CD4-positive, alpha-beta T cell (primary cell): ENCODE measurements around the gene ELOVL5. TPM values are rescaled to one million over a fixed set of nuclear protein-coding genes. Genes with fewer than 3 reads are reported as not detected.

ENCODE experiments used
- ATAC-seq: fragments of 200-7000 bp; cut with Tn5 transposase; one replicate; pipeline ENCODE4 v1.10.0; 2022; ENCODE audit warnings: mild to moderate bottlenecking; ENCODE audit not compliant: poor library complexity
- CTCF ChIA-PET: fragments of 350-600 bp; sonication (Branson Sonifier 250); formaldehyde crosslinking; loops from one replicate; lab custom pipeline; 2021; ENCODE audit warnings: antibody characterized with exemption, inconsistent platforms; lab: Charles Lee
- POLR2A ChIA-PET: fragments of 350-600 bp; sonication (Branson Sonifier 250); formaldehyde crosslinking; loops from one replicate; lab custom pipeline; 2021; ENCODE audit warnings: antibody characterized with exemption, inconsistent platforms; lab: Charles Lee
- DNase-seq, 14 experiments: peaks; one replicate each; pipeline ENCODE4 v3.0.0-alpha.2; 2013 to 2020; ENCODE audit warnings: mixed read lengths in 2 of 14
- H3K27ac ChIP-seq, 2 donors: one replicate each; pipeline versions ENCODE4 v1.5.1 to v1.7.0; 2013; ENCODE audit warnings: low read length in 2 of 2, low read depth in 1 of 2, mild to moderate bottlenecking in 1 of 2
- H3K27me3 ChIP-seq, 2 experiments: 1 replicate in 1 of 2; 2 replicates in 1 of 2; pipeline versions ENCODE4 v1.6.1 to v1.7.0; 2013; ENCODE audit warnings: low read length in 2 of 2, control low read depth in 1 of 2, mild to moderate bottlenecking in 1 of 2, moderate library complexity in 1 of 2; ENCODE audit not compliant: insufficient read depth in 2 of 2, control insufficient read depth in 1 of 2
- H3K36me3 ChIP-seq: one replicate; pipeline ENCODE4 v1.6.1; 2013; ENCODE audit warnings: low read length, control low read depth; ENCODE audit not compliant: insufficient read depth
- H3K4me1 ChIP-seq: one replicate; pipeline ENCODE4 v1.6.1; 2013; ENCODE audit warnings: low read length, control low read depth; ENCODE audit not compliant: insufficient read depth
- H3K4me3 ChIP-seq: one replicate; pipeline ENCODE4 v1.5.1; 2013; ENCODE audit warnings: mild to moderate bottlenecking, low read length, moderate library complexity
- H3K9me3 ChIP-seq, 2 experiments: 1 replicate in 1 of 2; 2 replicates in 1 of 2; pipeline versions ENCODE4 v1.6.1 to v1.7.0; 2013; ENCODE audit warnings: low read length in 2 of 2, mild to moderate bottlenecking in 2 of 2, control low read depth in 1 of 2, moderate library complexity in 1 of 2; ENCODE audit not compliant: control insufficient read depth in 1 of 2, insufficient read depth in 1 of 2
- H3K27ac Mint-ChIP-seq: one replicate; pipeline ENCODE4 v1.8.0; 2020; ENCODE audit warnings: mixed read lengths
- H3K27me3 Mint-ChIP-seq: one replicate; pipeline ENCODE4 v1.8.0; 2021; ENCODE audit warnings: mixed read lengths
- H3K36me3 Mint-ChIP-seq: one replicate; pipeline ENCODE4 v1.8.0; 2021; ENCODE audit warnings: low read depth, mixed read lengths
- H3K4me1 Mint-ChIP-seq: one replicate; pipeline ENCODE4 v1.8.0; 2021; ENCODE audit warnings: low read depth, mixed read lengths
- H3K4me3 Mint-ChIP-seq: one replicate; pipeline ENCODE4 v1.8.0; 2020; ENCODE audit warnings: mild to moderate bottlenecking, mixed read lengths
- H3K9me3 Mint-ChIP-seq: one replicate; pipeline ENCODE4 v1.8.0; 2020; ENCODE audit warnings: mixed read lengths
- intact Hi-C, 2 experiments: fragments of 100-400 bp; cut with DNase I in 1 of 2; cut with micrococcal nuclease in 1 of 2; formaldehyde crosslinking; loops; one replicate each; pipeline versions ENCODE4 v1.15.1 to v1.9.0; 2023 to 2025; cut with DNase I, micrococcal nuclease
- total RNA-seq, 174 experiments: library from RNA in 2 of 174; stranded (reverse) in 2 of 174; gene quantifications; one replicate each; pipeline ENCODE4 v1.2.3 and lab custom pipeline; 2021 to 2026
- TF ChIP-seq, protein P1 (sequence below): fragments of 200-600 bp; IDR thresholded peaks from one replicate; pipeline ENCODE4 v1.8.0; 2022; ENCODE audit warnings: antibody characterized with exemption, mild to moderate bottlenecking

The ELOVL5 gene
- total RNA-seq, 2 experiments from 2014 or later, result 78.0 to 86.8 TPM

GRCh38 chr6:53264337-53264736, 84.4 kb downstream of the ELOVL5 start:
- no peaks in the 10 kb centered on the region for H3K9me3 Mint-ChIP-seq
- TF ChIP-seq, protein P1, sequence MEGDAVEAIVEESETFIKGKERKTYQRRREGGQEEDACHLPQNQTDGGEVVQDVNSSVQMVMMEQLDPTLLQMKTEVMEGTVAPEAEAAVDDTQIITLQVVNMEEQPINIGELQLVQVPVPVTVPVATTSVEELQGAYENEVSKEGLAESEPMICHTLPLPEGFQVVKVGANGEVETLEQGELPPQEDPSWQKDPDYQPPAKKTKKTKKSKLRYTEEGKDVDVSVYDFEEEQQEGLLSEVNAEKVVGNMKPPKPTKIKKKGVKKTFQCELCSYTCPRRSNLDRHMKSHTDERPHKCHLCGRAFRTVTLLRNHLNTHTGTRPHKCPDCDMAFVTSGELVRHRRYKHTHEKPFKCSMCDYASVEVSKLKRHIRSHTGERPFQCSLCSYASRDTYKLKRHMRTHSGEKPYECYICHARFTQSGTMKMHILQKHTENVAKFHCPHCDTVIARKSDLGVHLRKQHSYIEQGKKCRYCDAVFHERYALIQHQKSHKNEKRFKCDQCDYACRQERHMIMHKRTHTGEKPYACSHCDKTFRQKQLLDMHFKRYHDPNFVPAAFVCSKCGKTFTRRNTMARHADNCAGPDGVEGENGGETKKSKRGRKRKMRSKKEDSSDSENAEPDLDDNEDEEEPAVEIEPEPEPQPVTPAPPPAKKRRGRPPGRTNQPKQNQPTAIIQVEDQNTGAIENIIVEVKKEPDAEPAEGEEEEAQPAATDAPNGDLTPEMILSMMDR, result no peak
- Histone ChIP-seq H3K27me3 (no peaks in the 10 kb centered on the region), H3K4me1 (no peaks in the 10 kb centered on the region), H3K36me3 (peaks cover 89% of the 10 kb centered on the region), H3K9me3 (no peaks in the 10 kb centered on the region), H3K4me3 (no peak overlapping the region), H3K27ac (no peak overlapping the region)
- POLR2A ChIA-PET, result no interaction called here
- ATAC-seq, result no peak
- no peaks in the 10 kb centered on the region for H3K27me3 Mint-ChIP-seq
- H3K4me1 Mint-ChIP-seq, result no peaks in the 10 kb centered on the region
- CTCF ChIA-PET, result no interaction called here
- no peak overlapping the region for H3K4me3 Mint-ChIP-seq
- no peak overlapping the region for H3K27ac Mint-ChIP-seq
- no peak for DNase-seq
- intact Hi-C loops, result no loop called here
- H3K36me3 Mint-ChIP-seq, result peaks cover 88% of the 10 kb centered on the region

DNA sequence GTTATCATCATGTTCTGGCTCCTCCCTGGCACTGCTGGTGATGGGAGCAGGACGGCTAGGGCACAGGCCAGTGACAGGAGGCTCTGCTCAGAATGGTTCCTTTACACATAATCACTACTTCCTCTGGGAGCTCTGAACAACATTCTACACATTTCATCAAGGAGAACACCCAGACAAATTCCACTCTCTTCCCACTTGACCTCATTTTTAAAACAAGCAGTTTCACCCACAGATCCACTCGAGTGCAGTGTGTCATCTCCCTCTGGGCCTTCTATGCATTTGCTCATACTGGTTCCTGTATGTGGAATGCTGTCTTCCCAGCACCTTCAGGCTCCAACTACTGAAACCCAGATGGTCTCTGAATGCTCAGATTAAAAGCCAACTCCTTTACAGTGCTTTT, 84.8 kb downstream of the ELOVL5 start:
- ChIA-PET CTCF (interaction anchor here (0.7 kb wide), 1 partner anchor 86 kb away, joined by 3 read pairs; no protein-coding TSS in a partner anchor), POLR2A (no interaction called here)
- Mint-ChIP-seq H3K27me3 (no peaks in the 10 kb centered on the region), H3K9me3 (no peaks in the 10 kb centered on the region), H3K4me3 (no peak overlapping the region), H3K4me1 (no peaks in the 10 kb centered on the region), H3K36me3 (peaks cover 88% of the 10 kb centered on the region), H3K27ac (no peak overlapping the region)
- peaks cover 88% of the 10 kb centered on the region for H3K36me3 ChIP-seq
- ATAC-seq, result no peak
- no peak for DNase-seq
- TF ChIP-seq, protein P1, result no peak
- no peaks in the 10 kb centered on the region for H3K4me1 ChIP-seq
- no peak overlapping the region for H3K27ac ChIP-seq
- no peak overlapping the region for H3K4me3 ChIP-seq
- no peaks in the 10 kb centered on the region for H3K9me3 ChIP-seq
- intact Hi-C loops, result no loop called here
- no peaks in the 10 kb centered on the region for H3K27me3 ChIP-seq

DNA sequence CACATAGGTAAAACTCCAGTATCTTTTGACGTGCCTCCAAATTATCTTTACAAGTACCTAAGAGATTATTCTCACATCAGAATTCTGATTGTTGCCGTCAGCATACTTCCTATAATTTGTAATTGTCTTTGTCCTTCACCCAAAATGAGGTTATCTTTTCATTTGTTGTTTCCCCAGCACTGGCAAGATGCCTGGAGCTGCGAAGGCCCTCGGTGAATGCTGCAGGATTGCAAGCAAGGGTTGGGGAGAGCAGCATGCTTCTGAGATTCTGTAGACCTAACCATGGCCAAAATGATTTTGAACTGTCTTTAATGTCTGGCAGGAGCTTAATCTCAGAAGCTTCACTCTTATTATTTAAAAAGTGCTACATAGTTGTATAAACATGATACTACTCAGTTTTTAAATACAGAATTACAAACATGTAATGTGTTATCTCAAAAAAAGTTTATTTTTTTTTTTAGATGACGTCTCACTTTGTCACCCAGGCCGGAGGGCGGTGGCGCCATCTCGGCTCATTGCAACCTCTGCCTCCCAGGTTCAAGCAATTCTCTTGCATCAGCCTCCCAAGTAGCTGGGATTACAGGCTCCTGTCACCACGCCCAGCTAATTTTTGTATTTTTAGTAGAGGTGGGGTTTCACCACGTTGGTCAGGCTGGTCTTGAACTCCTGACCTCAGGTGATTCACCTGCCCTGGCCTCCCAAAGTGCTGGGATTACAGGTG, 88.7 kb downstream of the ELOVL5 start:
- no peaks in the 10 kb centered on the region for H3K27me3 ChIP-seq
- no peak overlapping the region for H3K27ac Mint-ChIP-seq
- no peaks in the 10 kb centered on the region for H3K9me3 ChIP-seq
- H3K27ac ChIP-seq, result no peak overlapping the region
- H3K4me1 ChIP-seq, result no peaks in the 10 kb centered on the region
- peaks cover 74% of the 10 kb centered on the region for H3K36me3 Mint-ChIP-seq
- no peaks in the 10 kb centered on the region for H3K27me3 Mint-ChIP-seq
- intact Hi-C loops, result no loop called here
- peaks cover 58% of the 10 kb centered on the region for H3K36me3 ChIP-seq
- ChIA-PET CTCF (interaction anchor here (1.6 kb wide), 1 partner anchor 8 kb away, joined by 3 read pairs; no protein-coding TSS in a partner anchor), POLR2A (no interaction called here)
- H3K4me3 Mint-ChIP-seq, result no peak overlapping the region
- H3K4me1 Mint-ChIP-seq, result no peaks in the 10 kb centered on the region
- H3K9me3 Mint-ChIP-seq, result no peaks in the 10 kb centered on the region
- ATAC-seq (no peak), DNase-seq (no peak)
- H3K4me3 ChIP-seq, result no peak overlapping the region
- TF ChIP-seq, protein P1, result no peak
